ENCODE results near the gene CCDC30.

DNA sequence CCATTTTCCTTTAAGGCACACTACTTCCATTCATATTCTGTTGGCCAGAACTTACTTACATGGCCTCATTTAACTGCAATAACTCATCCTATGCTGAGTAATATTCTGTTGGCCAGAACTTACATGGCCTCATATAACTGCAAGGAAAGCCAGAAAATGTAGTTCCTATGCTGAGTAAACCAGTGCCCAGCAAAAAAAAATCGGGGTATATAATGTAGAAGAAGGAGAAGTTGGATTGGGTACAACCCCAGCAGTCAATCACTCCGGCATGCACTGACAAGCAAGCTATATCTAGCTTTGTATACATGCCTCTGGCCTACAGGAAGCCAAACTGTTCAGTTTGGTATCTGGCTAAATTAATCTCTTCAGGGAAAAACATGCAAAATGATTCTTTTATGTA lies 155.8 kb downstream of the CCDC30 start:
- no peak for TF ChIP-seq POLR2A (IDR thresholded peaks at IDR 0.05)
- TF ChIP-seq, protein P1, sequence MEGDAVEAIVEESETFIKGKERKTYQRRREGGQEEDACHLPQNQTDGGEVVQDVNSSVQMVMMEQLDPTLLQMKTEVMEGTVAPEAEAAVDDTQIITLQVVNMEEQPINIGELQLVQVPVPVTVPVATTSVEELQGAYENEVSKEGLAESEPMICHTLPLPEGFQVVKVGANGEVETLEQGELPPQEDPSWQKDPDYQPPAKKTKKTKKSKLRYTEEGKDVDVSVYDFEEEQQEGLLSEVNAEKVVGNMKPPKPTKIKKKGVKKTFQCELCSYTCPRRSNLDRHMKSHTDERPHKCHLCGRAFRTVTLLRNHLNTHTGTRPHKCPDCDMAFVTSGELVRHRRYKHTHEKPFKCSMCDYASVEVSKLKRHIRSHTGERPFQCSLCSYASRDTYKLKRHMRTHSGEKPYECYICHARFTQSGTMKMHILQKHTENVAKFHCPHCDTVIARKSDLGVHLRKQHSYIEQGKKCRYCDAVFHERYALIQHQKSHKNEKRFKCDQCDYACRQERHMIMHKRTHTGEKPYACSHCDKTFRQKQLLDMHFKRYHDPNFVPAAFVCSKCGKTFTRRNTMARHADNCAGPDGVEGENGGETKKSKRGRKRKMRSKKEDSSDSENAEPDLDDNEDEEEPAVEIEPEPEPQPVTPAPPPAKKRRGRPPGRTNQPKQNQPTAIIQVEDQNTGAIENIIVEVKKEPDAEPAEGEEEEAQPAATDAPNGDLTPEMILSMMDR (IDR thresholded peaks at IDR 0.05) = no peak
